COLO668 (cell line): ENCODE data around the gene ERC1.
A peak's percentile ranks its signal among the peaks of the same experiment; 100 is the strongest.
"Not testable (repeated sequence)": the region's sequence is repeated elsewhere in the genome, so short reads cannot be mapped to it uniquely, and the experiment has no call there.

Experiments
- DNase-seq: peaks from one replicate; lab custom pipeline; 2025; ENCODE audit not compliant: unreplicated experiment; lab: John Stamatoyannopoulos, UW

The ERC1 gene

DNA sequence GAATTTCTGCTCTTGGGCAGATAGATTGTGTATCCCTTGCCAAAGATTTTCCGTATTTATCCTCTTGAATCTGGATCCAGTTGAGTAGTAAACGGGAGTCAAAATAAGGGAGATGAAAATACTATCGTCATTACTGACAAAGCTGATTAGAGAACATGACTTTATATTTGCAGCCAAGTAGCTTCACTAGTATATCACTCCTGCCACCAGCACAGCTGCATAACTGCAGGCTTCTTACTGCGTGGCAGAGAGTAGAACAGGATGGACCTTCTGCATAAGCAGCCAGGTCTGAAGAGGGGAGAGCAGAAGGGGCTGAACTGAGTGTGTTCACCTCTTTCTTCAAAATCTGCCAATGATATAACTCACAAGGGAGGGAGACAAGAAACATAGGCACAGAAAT is 319.6 kb downstream of the ERC1 start:
- DNase-seq: no peak

DNA sequence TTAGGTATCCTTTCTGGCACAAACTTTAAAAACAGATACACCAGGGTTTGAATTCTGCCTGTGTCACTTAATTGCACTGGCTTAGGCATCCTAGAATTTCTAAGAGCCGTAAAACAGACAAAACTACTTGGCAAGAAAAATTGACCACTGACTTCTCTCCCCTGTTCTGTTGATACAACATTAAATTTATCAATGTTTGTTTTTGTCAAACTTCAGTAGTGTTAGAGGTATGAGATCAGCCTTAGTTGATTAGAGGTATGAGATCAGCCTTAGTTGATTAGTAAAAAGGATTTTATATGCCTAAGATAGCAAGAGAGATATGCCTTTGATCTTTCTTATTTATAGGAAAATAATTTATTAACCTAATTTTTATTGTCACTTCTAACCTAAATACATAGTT is 320.1 kb downstream of the ERC1 start:
- no peak for DNase-seq

DNA sequence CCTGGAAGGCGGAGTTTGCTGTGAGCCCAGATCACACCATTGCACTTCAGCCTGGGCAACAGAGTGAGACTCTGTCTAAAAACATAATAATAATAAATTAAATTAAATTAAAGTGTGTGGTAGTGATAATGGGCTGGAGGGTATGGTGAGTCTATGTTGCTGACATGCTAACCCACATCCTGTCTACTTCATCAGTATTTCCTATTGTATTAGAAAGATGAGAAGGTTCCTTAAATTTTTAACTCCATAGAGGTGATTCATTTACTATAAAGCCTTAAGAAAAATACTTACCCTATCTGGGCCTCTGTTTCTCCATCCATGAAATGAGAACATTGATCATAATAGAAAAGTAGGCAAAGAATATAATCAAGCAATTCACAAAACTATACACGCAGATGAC is 322.9 kb downstream of the ERC1 start:
- no peak for DNase-seq

DNA sequence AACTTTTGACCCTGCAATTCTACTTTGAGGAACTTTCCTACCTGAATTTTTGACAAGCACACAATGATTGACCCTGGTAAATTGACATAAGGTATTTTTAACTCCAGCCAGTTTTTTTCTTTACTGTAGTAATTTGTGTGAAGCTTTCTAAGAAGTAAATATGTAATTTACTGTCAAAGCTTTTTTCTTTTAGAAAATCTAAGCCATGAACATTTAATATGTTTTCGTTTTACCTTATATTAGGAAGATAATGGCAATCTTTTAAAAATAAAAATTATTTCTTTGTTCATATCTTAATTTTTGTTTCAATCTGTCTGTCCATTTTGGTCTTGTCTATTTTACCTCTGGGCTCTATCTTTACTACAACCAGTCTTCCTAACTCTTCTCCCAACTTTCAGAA is 323.5 kb downstream of the ERC1 start:
- DNase-seq: no peak

DNA sequence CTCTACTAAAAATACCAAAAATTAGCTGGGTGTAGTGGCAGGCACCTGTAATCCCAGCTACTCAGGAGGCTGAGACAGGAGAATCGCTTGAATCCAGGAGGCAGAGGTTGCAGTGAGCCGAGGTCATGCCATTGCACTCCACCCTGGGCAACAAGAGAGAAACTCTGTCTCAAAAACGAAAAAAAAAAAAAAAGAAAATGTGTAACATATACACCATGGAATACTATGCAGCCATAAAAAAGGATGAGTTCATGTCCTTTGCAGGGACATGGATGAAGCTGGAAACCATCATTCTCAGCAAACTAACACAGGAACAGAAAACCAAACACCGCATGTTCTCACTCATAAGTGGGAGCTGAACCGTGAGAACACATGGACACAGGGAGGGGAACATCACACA is 326.0 kb downstream of the ERC1 start:
- DNase-seq: not testable (repeated sequence)

DNA sequence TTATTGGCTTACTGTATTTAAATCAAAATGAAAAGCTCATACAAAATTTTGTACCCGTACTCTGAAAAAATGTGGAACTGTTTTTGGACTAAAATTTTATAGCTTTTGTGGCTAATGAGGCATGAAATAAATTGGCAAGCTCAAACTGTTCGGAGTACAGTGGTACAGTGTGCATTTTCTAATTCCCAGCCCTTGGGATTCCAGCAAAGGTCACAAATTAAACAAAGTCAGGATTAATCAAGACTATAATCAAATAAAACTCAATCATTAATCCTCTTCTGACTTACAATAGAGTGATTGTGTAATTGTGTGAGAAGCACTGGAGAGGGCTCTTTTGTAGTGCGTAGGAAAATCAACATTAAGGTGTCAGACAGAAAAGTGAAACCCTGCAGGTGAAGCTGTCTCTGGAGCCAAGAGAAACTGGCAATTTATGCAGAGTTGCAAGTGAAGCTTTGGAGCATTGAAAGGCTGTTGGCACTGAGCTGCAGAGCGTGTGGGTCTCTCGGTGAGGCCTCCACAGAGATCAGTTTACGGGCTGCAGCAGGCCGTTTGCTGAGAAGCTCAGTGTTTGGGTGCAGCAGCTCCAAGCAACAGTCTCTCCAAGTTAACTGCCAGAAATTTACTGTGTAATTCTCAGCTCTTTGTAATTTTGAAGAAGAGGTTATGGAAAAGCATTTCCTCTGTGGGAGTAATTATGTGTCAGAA is 327.5 kb downstream of the ERC1 start:
- DNase-seq: peak; percentile 55

DNA sequence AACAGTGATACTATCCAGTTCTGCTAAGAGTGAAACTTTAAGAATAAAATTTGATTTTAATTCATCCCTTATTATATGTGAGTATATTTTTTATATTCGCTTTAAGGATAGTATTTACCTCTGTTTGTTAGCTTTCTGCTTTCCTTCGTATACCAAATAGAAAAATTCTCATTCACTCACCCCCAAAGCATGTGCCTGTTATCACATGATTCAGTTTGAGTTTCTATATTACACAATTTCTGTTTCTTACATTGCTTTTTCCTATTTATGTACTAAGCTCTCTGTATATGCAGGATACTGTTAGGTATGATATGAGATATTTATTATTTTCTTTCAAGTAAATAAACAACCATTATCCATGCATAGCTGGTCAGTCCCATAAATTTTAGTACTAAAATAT is 328.2 kb downstream of the ERC1 start:
- no peak for DNase-seq

DNA sequence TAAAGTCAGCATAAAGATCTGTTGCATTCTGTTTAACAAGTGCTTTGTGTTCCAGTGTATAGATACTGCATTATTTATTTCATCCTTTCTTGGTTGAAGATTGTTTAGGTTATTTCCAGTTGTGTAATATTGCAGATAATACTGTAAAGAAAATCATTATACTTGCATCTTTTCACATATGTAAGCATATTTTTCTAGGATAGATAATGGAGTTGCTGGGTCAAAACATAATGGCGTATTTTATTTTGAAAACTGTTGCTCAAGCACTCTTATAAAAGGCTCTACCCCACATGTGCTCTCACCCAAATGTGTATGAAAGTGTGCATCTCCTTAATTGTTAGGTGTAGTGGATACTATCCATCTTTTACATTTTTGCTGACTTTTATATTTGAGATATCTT is 329.0 kb downstream of the ERC1 start:
- no peak for DNase-seq

DNA sequence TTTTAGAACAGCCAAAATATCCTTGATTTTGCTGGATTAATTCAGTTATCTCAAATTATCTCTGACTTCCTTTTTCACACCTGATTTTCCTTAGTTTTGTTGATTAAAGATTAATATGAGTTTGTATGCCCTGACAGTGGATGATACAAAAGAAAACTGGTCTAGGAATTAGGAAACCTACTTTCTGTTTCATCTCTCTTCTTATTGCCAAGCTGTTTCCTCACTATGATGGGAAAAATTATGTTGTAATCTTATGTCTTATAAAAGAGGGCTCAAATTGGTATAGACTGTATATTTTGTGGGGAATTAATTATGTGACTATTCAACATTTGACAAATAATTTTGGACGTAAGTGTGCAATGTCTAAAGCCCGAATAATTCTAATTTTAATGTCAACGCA is 331.8 kb downstream of the ERC1 start:
- DNase-seq: no peak

DNA sequence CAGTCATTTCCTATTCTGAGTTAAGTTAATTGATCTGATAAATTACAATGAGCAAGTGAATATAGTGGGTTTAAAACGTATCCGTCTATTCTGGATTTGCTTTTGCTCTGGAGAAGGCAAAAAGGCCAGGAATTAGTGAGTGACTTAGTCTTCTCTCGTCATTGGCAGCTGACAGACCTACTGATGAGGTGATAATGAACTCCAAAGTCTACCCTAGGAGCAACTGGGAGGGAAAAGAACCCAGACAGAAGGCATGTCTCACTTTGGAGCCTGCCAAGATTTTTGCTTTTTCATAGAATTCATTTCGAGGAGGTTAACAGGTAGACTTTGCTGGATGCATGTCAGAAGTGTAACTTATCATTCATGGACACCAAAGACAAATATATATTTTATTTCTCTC is 333.1 kb downstream of the ERC1 start:
- DNase-seq: no peak

DNA sequence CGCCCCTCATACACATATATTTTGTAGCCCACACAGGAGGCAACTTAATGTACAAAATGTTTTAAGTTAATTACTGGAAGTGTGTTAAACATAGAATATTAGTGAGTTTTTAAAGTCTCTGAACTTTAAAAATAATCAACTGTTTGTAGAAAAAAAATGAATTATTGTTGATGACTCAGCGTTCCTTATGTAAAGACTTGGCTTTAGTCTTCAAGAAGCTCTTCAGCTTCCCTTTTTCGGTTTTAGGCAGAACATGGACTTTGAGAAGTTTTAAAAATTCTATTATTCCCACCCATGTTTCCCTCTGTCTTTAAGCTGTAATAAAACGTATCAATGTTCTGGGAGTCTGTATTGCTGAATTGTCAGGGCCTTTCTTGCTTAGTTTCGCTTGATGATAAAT is 333.9 kb downstream of the ERC1 start:
- no peak for DNase-seq

DNA sequence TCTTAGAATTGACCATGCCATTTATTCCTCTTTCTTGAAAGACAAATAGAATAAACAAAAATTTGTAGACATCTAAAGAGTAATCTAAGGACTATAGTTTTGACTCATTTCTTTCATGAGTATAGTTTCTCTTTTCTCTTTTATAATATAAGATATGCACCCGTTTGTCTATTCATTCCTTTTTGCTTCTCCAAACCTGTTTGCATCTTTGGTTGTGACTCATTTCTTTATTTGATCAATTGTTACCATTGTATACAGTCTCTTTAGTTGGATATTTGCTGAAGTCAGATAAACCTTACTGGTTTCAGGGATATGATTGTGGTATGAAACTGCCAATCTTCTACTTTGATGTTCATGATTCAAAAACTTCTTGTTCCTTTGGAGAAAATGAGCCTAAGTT is 334.6 kb downstream of the ERC1 start:
- DNase-seq: no peak

DNA sequence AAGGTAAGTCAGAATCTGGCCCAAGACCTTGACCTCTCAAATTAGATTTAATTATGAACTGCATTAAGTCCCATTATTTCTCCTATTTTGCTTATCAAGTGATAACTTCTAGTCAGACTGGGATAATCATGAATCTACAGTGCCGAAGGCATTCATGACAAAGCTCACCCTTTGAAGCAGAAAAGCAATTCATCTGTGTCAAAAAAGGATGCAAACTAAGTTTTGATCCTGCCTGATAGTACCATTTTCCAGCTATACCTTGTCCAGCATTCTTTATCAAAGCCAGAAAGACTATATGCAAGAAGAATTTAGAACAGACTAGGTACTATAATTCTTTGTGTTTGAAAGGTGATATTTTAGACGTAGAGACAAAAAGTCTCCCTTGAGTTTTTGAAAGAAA is 335.2 kb downstream of the ERC1 start:
- DNase-seq: no peak

DNA sequence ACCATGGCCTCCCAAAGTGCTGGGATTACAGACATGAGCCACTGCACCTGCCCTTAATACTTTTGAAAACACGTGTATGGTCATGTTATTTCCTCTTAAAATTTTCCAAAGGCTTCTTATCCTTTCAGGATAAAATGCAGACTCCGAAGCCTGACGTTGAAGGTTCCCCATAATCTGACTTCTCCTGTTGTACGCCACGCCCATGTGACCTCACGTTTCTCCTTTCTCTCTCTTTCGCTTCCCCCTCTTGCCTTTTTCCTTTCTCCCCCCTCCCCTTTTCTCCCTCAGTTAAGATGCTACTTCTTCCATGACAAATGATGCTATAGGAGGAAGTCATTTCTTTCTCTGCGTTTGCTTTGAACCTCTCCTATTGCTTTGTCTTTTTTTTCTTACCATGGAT is 337.4 kb downstream of the ERC1 start:
- DNase-seq: no peak

DNA sequence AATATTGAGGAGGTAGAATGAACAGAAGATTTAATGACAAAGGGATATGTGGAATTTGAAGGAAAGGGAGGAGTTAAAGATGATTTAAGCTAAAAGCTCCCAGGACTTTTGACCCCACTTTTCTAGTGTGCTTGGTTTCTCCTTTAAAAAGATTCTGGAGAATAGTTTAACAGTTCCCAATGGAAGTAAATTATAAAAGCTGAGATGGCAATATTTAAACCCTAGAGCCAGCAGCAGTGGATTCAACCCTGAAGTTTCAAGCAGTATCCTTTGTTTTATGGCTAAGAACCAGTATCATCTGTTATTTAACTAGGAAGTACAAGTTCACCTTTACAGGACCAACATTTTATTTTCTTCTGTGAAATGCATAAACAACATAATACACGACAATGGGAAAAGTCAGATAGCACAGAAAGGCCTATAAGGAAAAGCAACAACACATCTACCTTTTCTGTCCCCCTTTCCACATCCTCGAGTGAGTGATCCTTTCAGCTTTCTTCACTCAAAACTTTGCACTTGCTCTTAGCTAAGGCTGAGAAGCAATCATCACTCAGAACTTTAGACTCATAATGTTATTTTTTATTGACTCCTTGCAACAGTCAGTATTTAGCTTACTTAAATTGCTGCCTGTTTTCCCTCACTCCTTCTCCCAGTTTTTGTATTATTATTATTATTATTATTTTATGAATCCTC is 338.9 kb downstream of the ERC1 start:
- no peak for DNase-seq

DNA sequence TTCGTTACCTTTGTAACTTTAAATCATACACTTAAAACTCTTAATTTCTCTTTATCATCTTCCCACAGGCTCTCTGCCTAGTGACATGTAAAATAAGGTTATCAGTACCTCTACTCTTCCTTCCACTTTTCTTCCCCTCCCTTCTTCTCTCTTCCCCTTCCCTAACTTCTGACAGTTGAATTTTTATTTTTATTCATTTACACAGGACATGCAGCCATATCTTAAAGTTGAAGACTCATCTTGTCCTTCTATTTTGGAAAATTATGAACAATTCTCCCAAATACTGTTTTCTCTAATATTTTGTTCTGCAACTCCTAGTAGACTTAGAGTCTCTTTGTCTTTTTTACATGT is 339.4 kb downstream of the ERC1 start:
- DNase-seq: no peak

DNA sequence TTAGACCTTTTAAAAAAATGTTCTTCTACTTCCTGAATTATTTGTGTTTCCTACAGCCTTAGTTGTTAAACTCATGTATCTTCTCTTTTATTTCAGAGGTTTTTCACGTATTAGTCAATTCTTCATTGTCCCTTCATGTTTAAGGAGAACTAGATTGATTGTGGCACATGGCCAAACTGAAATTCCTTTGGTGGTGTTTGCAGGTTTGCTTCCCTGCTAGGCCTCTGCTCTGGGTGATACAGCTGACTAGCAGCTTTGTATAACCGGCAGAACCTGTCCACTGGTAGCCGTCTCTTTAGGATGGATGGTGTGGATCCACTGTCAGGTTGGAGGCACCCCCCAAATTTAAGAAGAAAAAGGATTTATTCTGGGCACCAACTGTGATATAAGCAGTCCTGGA is 341.3 kb downstream of the ERC1 start:
- no peak for DNase-seq

DNA sequence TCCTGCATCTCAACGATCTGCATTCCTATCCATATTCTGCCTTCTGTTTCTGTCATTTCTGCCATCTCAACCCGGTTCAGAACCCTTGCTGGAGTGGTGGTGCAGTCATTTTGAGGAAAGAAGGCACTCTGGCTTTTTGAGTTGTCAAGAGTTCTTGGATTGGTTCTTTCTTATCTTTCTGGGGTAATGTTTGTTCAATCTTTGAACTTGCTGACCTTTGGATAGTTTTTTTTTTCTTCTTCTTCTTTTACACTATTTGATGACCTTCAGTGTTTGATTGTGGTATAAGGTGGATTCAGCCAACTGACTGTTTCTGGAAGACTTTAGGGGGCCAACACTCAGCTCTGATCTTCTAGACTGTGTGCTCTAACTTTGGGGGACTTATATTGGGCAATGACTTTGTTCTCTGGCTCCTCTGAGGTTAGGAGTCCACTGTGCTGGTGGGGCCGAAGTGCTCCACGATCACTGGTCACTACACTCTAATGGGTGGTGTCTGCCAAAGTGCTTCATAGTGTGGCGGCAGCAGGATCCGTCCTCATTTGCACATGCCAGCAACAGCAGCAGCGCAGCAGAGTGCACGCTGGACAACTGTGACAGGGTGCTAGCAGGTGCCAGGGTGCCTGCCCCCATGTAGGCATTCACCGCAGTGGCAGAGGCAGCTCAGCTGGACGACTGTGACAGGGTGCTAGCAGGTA is 347.6 kb downstream of the ERC1 start:
- DNase-seq: no peak

DNA sequence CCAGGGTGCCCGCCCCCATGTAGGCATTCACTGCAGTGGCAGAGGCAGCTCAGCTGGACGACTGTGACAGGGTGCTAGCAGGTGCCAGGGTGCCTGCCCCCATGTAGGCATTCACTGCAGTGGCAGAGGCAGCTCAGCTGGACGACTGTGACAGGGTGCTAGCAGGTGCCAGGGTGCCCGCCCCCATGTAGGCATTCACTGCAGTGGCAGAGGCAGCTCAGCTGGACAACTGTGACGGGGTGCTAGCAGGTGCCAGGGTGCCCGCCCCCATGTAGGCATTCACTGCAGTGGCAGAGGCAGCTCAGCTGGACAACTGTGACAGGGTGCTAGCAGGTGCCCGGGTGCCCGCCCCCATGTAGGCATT is 348.1 kb downstream of the ERC1 start:
- not testable (repeated sequence) for DNase-seq

DNA sequence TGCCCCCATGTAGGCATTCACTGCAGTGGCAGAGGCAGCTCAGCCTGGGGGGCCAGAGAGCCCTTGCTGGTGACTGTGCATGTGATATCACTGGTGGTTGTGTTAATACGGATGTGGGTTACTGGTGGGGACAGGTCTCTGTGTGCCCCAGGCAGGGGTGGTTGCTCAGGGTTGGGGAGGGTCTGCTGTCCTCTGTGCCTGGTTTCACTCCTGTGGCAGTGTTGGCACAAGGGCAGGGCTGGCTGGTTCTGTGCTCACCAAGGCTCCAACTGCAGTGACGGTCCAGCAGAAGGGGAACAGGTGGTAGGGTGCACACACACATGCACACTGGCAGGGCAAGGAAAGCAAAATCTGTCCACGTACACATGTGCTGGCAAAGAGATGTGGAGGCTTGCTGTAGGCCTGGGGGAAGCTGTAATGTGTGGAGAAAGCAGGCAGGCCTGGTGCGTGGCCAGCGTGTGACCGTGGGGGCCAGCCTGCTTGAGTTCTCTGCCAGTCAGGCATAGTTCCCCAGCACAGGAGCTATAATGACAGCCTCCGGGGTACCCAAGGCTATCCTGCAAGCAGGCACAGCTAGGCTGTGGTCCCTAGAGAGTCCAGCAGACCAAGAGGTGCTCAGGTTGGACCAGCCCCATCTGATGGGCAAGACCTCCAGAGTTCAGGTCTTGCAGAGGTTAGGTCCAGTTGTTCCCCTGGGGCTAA is 348.7 kb downstream of the ERC1 start:
- no peak for DNase-seq

DNA sequence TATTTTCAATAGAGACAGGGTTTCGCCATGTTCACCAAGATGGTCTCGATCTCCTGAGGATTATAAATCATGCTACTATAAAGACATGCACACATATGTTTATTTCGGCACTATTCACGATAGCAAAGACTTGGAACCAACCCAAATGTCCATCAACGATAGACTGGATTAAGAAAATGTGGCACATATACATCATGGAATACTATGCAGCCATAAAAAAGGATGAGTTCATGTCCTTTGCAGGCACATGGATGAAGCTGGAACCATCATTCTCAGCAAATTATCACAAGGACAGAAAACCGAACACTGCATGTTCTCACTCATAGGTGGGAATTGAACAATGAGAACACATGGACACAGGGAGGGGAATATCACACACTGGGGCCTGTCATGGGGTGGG is 350.2 kb downstream of the ERC1 start:
- not testable (repeated sequence) for DNase-seq

DNA sequence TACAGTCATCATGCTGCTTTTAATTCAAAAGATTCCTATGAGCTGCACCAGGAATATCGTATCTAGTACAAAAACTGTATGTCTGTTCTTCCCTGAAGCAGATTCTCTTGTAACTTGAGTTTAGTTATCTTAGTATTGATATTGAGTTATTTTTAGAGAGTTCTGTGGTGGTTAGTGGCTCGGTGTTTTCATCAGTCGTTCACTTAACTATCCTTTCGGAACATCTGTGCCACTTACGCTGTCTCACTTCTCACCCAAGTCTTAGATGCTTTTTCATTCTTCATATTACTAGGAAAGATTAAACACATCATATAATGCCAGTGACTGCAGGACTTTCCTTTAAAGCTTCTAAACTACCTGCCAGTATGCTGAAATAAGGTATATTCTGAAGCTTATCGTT is 352.4 kb downstream of the ERC1 start:
- DNase-seq: no peak
